K562 treated with DMSO at 1 percent for 12 hours (cell line): ENCODE data around the gene CCDC158. TPM values are rescaled to one million over a fixed set of nuclear protein-coding genes. Genes with fewer than 3 reads are reported as not detected.

Experiments used
- total RNA-seq: library from RNA; unstranded; fragments of 300-600 nt; gene quantifications from 2 replicates; pipeline ENCODE4 v1.2.3, GENCODE V29; 2022; ENCODE audit not compliant: insufficient read depth

CCDC158 gene
- not detected in 2 replicates for total RNA-seq

DNA sequence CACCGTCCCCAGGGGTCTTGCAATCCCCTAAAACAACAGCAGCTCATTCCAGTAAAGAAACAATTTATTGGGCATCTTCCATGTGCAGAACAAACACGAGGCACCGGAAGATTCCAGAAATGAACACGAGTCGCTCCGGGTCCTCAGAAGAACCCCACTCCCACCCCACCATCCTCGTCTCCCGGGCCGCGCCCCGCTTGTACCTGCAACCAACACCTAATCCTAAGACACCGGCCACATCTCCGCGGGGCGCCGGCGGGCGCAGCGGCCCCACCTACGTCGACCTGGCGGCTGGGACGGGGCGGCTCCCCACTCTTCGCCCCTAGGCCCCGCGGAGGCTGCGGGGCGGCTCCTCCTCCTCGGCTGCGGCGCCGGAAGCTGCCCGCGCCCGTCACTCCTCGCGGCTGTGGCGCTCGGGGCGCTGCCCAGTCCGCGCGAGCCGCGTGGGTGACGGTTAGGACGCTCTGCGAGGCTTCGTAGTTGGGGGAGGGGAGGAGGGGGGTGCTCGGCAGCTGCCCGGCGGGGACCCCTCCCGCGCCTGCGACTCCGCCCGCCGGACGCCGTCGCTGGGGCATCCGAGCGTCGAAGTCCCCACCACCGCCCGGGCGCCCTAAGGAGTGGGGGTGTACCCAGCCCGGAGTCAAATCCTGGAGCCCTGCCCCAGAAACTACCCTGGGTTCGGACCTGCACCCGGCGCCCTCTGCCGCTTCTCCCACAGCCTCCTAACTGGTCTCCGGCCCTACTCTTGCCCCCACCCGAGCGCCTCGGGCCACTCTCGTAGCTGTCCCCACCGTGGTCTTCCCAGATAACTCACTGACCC lies at the start of gene CCDC158:
Gene CCDC158, minus strand, starts transcription at position 380 of the 820 bp plus-strand sequence. CDS start 17,934 bp downstream, outside the sequence.

DNA sequence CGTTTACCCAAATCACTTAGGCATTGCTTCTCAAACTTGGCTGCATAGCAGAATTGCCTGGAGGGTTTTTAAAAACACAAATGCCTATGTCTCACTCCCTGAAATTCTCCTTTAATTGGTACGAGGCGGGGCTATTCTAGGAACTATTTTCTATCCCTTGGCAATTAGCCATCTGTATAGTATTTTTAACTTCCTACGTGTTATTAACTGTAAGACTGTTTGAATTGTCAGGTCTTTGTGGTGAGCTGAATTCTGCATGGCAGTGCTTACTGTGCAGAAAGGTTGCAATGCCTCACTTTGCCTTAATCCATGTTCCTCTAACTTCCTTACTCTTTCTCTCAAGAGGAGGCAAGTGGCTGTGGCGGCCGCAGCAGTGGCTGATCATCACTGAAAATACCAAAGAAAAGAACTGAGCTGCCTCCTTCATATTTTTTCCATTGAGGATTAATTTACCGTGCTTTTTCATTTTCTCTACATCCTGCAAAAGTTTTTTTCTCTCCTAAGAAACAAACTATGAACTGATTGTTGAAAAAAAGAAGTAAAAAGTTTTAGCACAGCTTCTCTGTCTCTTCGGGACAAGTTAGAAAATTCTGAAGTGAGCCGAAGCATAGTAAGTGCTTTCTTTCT lies 14.1 kb upstream of the CCDC158 start, which contains the start of gene SHROOM3:
Gene SHROOM3, plus strand, starts transcription at position 329 of the 627 bp plus-strand sequence. CDS start 824 bp downstream, outside the sequence.

DNA sequence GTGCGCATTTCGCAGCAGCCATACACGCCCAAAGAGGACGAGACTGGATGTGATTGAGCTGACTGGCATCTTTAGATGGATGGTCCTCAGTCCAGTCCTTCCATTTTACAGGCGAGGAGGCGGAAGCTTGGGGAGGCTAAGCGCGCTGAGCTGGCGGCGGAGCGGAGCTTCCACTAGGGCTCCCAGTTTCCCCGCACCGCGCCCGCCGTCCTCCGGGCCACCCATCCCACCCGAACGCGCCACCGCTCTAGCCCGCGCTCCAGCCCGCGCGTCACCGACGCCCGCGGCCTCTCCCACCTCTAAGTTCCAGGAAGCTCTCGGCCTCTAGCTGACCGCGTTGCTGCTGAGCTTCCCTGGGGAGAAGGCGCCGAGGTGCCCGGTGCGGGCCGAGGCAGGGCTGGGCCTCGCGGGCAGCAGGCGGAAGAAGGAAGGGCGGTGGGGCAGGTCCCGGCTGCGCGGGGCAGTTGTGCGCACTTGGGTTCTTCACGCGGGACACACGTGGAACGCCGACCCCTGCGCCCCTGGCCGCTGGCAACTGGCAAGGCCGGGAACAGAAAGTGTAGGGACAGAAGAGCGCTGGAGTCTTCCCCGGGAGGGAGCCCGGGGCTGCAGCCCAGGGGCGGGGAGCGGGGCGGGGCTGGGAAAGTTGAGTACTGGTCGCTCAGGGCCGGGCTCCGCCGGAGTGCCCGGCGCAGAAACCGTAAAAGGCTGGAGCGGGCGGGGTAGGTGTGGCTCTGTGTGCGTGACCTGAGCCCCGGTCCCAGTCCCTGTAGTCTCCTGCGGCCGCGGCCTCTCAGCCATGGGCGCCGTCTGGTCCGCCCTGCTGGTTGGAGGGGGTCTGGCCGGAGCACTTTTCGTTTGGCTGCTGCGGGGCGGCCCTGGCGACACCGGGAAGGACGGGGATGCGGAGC lies 114.7 kb downstream of the CCDC158 start, which contains the start of gene STBD1:
Gene STBD1, plus strand, starts transcription at position 763 of the 911 bp plus-strand sequence. Its CDS starts 37 bp downstream, at position 800.

Other genes starting within 250 kb of the CCDC158 start
- 14.1 and 43.7 TPM in 2 replicates for gene SCARB2, start 207.3 kb downstream of the CCDC158 start, total RNA-seq
- gene FAM47E, start 169.4 kb downstream of the CCDC158 start, total RNA-seq, result 9.7 and 15.2 TPM in 2 replicates
- gene STBD1, start 114.4 kb downstream of the CCDC158 start, total RNA-seq, result 2.2 and 3.0 TPM in 2 replicates
- not detected in 2 replicates for gene SHROOM3, start 14.1 kb upstream of the CCDC158 start, total RNA-seq